GM21528 (cell line): Measurements from ENCODE around the gene CRABP1.

ENCODE experiments used
- ATAC-seq: cut with Tn5 transposase; IDR thresholded peaks from one replicate; pipeline ENCODE4 v1.9.1; 2021; ENCODE audit warnings: mild to moderate bottlenecking, moderate library complexity; ENCODE audit not compliant: unreplicated experiment, low FRiP score

The CRABP1 gene

DNA sequence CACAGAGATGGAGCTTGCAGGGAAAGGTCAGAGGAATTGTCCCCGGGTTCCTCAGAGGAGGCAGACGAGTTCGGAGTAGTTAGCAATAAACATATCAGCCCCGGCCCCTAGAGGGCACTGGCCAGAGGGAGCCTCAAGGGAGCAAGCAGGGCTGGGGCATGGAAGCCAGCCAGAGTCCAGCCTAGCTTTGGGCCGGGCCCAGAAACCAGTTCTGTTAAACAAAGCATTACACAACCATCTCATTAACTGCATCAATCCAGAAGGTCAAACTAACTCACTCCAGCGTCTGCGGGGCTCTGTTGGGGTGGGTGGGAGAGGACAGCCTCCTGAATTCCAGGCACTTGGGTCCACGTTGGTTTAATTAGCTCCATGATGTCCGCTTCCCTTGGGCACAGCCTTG is 56.8 kb downstream of the CRABP1 start:
- ATAC-seq: no peak

DNA sequence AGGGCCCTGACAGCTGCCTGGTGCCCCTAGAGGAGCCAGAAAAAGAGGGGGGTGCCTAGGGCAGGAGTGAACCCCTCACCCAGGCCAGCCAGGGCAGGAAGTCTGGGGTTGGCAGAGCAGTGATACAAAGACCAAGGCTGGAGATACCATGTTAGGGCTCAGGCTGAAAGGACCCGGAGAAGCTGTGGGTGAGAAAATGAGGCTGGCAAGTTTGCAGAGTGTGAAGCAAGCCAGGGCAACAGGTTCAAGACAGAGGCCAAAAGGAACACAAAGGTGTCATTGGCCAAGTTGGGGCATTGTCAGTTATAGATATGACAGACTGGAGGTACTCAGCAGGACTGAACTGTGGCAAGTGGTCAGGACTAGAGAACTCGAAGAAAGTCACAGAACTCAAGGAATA is 57.2 kb downstream of the CRABP1 start:
- no peak for ATAC-seq
